K562 (cell line): ENCODE results near the gene DCAF10. TPM values are rescaled to one million over a fixed set of nuclear protein-coding genes. Genes with fewer than 3 reads are reported as not detected.

ENCODE experiments used
- ATAC-seq: fragments of 200-7000 bp; cut with Tn5 transposase; 3 replicates; pipeline ENCODE4 v1.9.1; 2020; ENCODE audit warnings: moderate library complexity
- BruUV-seq: library from RNA; stranded (reverse); fragments of 400-500 nt; replicated peaks from 2 replicates; lab custom pipeline; 2021; lab: Mats Ljungman, UMichigan
- CTCF ChIA-PET: fragments of 300-600 bp; formaldehyde crosslinking; extraction: SDS; loops from one replicate; lab custom pipeline; 2021; ENCODE audit warnings: low intra/inter-chr PET ratio; lab: Yijun Ruan, JAX
- POLR2A ChIA-PET: fragments of 300-600, 350-650 bp; sonication (Branson Sonifier 250); formaldehyde crosslinking; extraction: SDS; loops from one replicate; lab custom pipeline; 2021; ENCODE audit warnings: antibody characterized with exemption, inconsistent platforms; lab: Yijun Ruan, JAX
- DNase-seq, 4 experiments: peaks; one replicate each; pipeline versions ENCODE4 v3.0.0 to v3.0.0-alpha.2; 2011 to 2018; ENCODE audit warnings: low spot score in 3 of 4, mixed read lengths in 3 of 4; ENCODE audit errors: extremely low read depth in 1 of 4
- FAIRE-seq: peaks from 2 replicates; lab custom pipeline; 2011; peaks lifted over from hg19 to GRCh38; lab: Jason Lieb, UNC
- H2AFZ ChIP-seq: 2 replicates; pipeline ENCODE4 v1.6.0; 2011; ENCODE audit warnings: low read depth, low read length, control low read depth, inconsistent platforms
- H3K27ac ChIP-seq: fragments of 200-600 bp; 3 replicates; pipeline ENCODE4 v1.8.0; 2011; ENCODE audit warnings: low read depth, mild to moderate bottlenecking, control low read depth, inconsistent platforms, low read length, moderate library complexity, mixed read lengths; ENCODE audit errors: extremely low read depth
- H3K27me3 ChIP-seq, 2 experiments: fragments of 300-600 bp in 1 of 2; 2 replicates in 1 of 2; 3 replicates in 1 of 2; pipeline versions ENCODE4 v1.6.0 to v1.8.0; 2011; ENCODE audit warnings: inconsistent platforms in 2 of 2, low read length in 2 of 2, mild to moderate bottlenecking in 1 of 2, mixed read lengths in 1 of 2, moderate library complexity in 1 of 2; ENCODE audit not compliant: control insufficient read depth in 2 of 2, insufficient read depth in 2 of 2
- H3K36me3 ChIP-seq: fragments of 300-600 bp; 3 replicates; pipeline ENCODE4 v1.8.0; 2011; ENCODE audit warnings: mild to moderate bottlenecking, low read length, inconsistent platforms; ENCODE audit not compliant: control insufficient read depth, insufficient read depth
- H3K4me1 ChIP-seq, 2 experiments: fragments of 200-600 bp in 1 of 2; replicated peaks in 1 of 2; 2 replicates in 1 of 2; 3 replicates in 1 of 2; pipeline versions ENCODE4 v1.5.1 to v1.8.0; 2011; ENCODE audit warnings: inconsistent platforms in 2 of 2, low read length in 2 of 2, mild to moderate bottlenecking in 1 of 2, mixed read lengths in 1 of 2, moderate library complexity in 1 of 2; ENCODE audit not compliant: control insufficient read depth in 2 of 2, insufficient read depth in 2 of 2
- H3K4me2 ChIP-seq: 2 replicates; pipeline ENCODE4 v1.6.1; 2011; ENCODE audit warnings: low read length, control low read depth, inconsistent platforms, mixed read lengths; ENCODE audit not compliant: insufficient read depth
- H3K4me3 ChIP-seq: fragments of 200-600 bp; sonication (generic), shearing (Covaris generic); 2 replicates; pipeline ENCODE4 v1.5.1; 2016; ENCODE audit warnings: control low read depth, inconsistent platforms
- H3K79me2 ChIP-seq: fragments of 200-600 bp; 3 replicates; pipeline ENCODE4 v1.8.0; 2011; ENCODE audit warnings: low read length, inconsistent platforms; ENCODE audit not compliant: control insufficient read depth, insufficient read depth
- H3K9ac ChIP-seq, 2 experiments: 2 replicates each; pipeline versions ENCODE4 v1.6.0 to v1.6.1; 2011; ENCODE audit warnings: low read depth in 2 of 2, low read length in 2 of 2, control low read depth in 1 of 2, inconsistent platforms in 1 of 2, mild to moderate bottlenecking in 1 of 2, mixed read lengths in 1 of 2; ENCODE audit not compliant: insufficient read depth in 1 of 2
- H3K9me1 ChIP-seq: one replicate; pipeline ENCODE4 v1.6.0; 2011; ENCODE audit warnings: inconsistent platforms, mild to moderate bottlenecking, low read length, moderate library complexity; ENCODE audit not compliant: control insufficient read depth, insufficient read depth
- H3K9me3 ChIP-seq: replicated peaks from 2 replicates; pipeline ENCODE4 v1.5.1; 2011; ENCODE audit warnings: low read depth, low read length, inconsistent platforms; ENCODE audit not compliant: control insufficient read depth, insufficient read depth
- H4K20me1 ChIP-seq: replicated peaks from 2 replicates; pipeline ENCODE4 v1.6.1; 2011; ENCODE audit warnings: low read length, inconsistent platforms, mixed read lengths; ENCODE audit not compliant: control insufficient read depth, insufficient read depth
- C11orf30 ChIP-seq: fragments of 450-650 bp; IDR thresholded peaks from 2 replicates; pipeline ENCODE4 v1.6.1; 2016; ENCODE audit warnings: low read depth, mild to moderate bottlenecking
- CREM ChIP-seq: IDR thresholded peaks from 2 replicates; pipeline ENCODE4 v1.6.1; 2014; ENCODE audit warnings: antibody characterized with exemption, low read depth
- FOS ChIP-seq: IDR thresholded peaks from 3 replicates; pipeline ENCODE4 v1.6.1; 2011; ENCODE audit not compliant: insufficient read length; ENCODE audit errors: extremely low read depth
- GATAD2A ChIP-seq: fragments of 450-650 bp; IDR thresholded peaks from 2 replicates; pipeline ENCODE4 v1.6.1; 2017
- HIVEP1 ChIP-seq: fragments of 250-450 bp; sonication (Bioruptor Pico); IDR thresholded peaks from 2 replicates; pipeline ENCODE4 v1.4.0; 2020; ENCODE audit warnings: mild to moderate bottlenecking
- HNRNPL ChIP-seq: fragments of 200-400 bp; formaldehyde crosslinking; IDR thresholded peaks from 2 replicates; pipeline ENCODE4 v1.6.1; 2017; ENCODE audit warnings: low read depth, mild to moderate bottlenecking, low read length
- HOMEZ ChIP-seq: fragments of 250-450 bp; sonication (Bioruptor Pico); IDR thresholded peaks from 2 replicates; pipeline ENCODE4 v1.4.0; 2020; ENCODE audit warnings: mild to moderate bottlenecking, moderate library complexity
- IFI16 ChIP-seq: fragments of 250-450 bp; sonication (Bioruptor Pico); IDR thresholded peaks from 2 replicates; pipeline ENCODE4 v2.1.2; 2022; ENCODE audit warnings: mild to moderate bottlenecking, inconsistent platforms
- KHSRP ChIP-seq: fragments of 450-650 bp; IDR thresholded peaks from 2 replicates; pipeline ENCODE4 v1.6.1; 2017
- POLR2A ChIP-seq: fragments of 450-650 bp; conservative IDR thresholded peaks from 2 replicates; pipeline ENCODE4 v1.6.1; 2016
- POLR2H ChIP-seq: IDR thresholded peaks from 2 replicates; pipeline ENCODE4 v1.6.1; 2016; ENCODE audit warnings: missing genetic modification characterization, low read depth, mild to moderate bottlenecking, control low read depth, missing compliant biosample characterization, moderate library complexity
- RREB1 ChIP-seq: fragments of 250-450 bp; sonication (Bioruptor Pico); IDR thresholded peaks from 2 replicates; pipeline ENCODE4 v1.4.0; 2020
- SLC30A9 ChIP-seq: fragments of 250-450 bp; sonication (Bioruptor Pico); IDR thresholded peaks from 2 replicates; pipeline ENCODE4 v1.8.0; 2022; ENCODE audit warnings: mild to moderate bottlenecking, moderate library complexity
- SOX6 ChIP-seq: fragments of 450-650 bp; IDR thresholded peaks from 2 replicates; pipeline ENCODE4 v1.6.1; 2014; ENCODE audit warnings: mild to moderate bottlenecking
- SP2 ChIP-seq: IDR thresholded peaks from 2 replicates; pipeline ENCODE4 v1.6.1; 2011; ENCODE audit warnings: mild to moderate bottlenecking, low read depth, low read length, moderate library complexity; ENCODE audit not compliant: poor library complexity, severe bottlenecking; ENCODE audit errors: extremely low read depth
- STAT5A ChIP-seq: IDR thresholded peaks from 2 replicates; pipeline ENCODE4 v1.6.1; 2012; ENCODE audit warnings: low read length, inconsistent platforms, borderline replicate concordance
- ZNF165 ChIP-seq: fragments of 250-450 bp; sonication (Bioruptor Pico); IDR thresholded peaks from 2 replicates; pipeline ENCODE4 v1.4.0; 2020; ENCODE audit warnings: borderline replicate concordance
- WGBS: fragments of 100-300 bp; shearing (Covaris generic); methylation state at CpG from one replicate; pipeline ENCODE4 v1.1.6; 2016; ENCODE audit warnings: low coverage, mixed read lengths; ENCODE audit not compliant: insufficient coverage; ENCODE audit errors: missing lambda C conversion rate; 5-methylcytosine and 5-hydroxymethylcytosine counted together
- in situ Hi-C: fragments of 300-500 bp; cut with MboI; formaldehyde crosslinking; loops from 4 replicates; pipeline ENCODE4 v1.15.0; 2018; ENCODE audit warnings: inconsistent platforms, mixed read lengths
- intact Hi-C: fragments of 100-400 bp; cut with micrococcal nuclease; formaldehyde crosslinking; loops from 2 replicates; pipeline ENCODE4 v1.14.2; 2022
- polyA plus RNA-seq, 8 experiments: library from polyadenylated mRNA; depleted of rRNA in 4 of 8; stranded (reverse) in 5 of 8; unstranded in 3 of 8; fragments of >200 nt; fragmentation: Nextera tagmentation in 2 of 8; fragmentation: Illumina TruSeq in 1 of 8; extraction: Ambion mirVana in 2 of 8; extraction: Trizol in 1 of 8; gene quantifications; 2 replicates each; pipeline versions ENCODE4 v1.2.1 to v1.2.3, GENCODE V29; 2011 to 2014; ENCODE audit warnings: inconsistent platforms in 1 of 8, missing spikeins in 1 of 8
- total RNA-seq, 7 experiments: library from RNA; depleted of rRNA in 6 of 7; stranded (reverse); fragments of >200 nt in 6 of 7; fragmentation: Illumina TruSeq in 2 of 7; extraction: Trizol in 2 of 7; gene quantifications; 2 replicates each; pipeline versions ENCODE4 v1.2.1 to v1.2.3, GENCODE V29; 2011 to 2021; ENCODE audit warnings: low replicate concordance in 1 of 7

Gene DCAF10
- total and polyA plus RNA-seq, 9 of the 15 experiments (the other 6 are each of a cell fraction or from before 2014, with no cell fraction given), result 6.8 to 40.1 (median 16.9) TPM

GRCh38 chr9:37769306-37769705 is 31.3 kb upstream of the DCAF10 start:
- in situ Hi-C loops, result no loop called here
- peaks cover 17 to 21% of the 10 kb centered on the region in 2 experiments; a peak in 4 of 5 replicates for H3K4me1 ChIP-seq
- intact Hi-C loops, result no loop called here
- ATAC-seq, result peak; percentile 86
- no peak overlapping the region for H2AFZ ChIP-seq
- H3K4me2 ChIP-seq, result no peak overlapping the region
- no peaks in the 10 kb centered on the region for H3K9me3 ChIP-seq
- H3K4me3 ChIP-seq, result no peak overlapping the region
- H4K20me1 ChIP-seq, result no peaks in the 10 kb centered on the region
- WGBS, result 3% methylated on average over 5 of the region's 5 CpGs
- H3K27ac ChIP-seq, result peak overlapping the region; percentile 26
- CTCF ChIA-PET, result interaction anchor here (0.6 kb wide), 1 partner anchor 356 kb away, joined by 6 read pairs; no protein-coding TSS in a partner anchor
- DNase-seq, result peak in 3 of 4 experiments; percentile 27 to 89 (median 82)
- no peaks in the 10 kb centered on the region; the same call in 2 of the 3 replicates for H3K79me2 ChIP-seq
- no peaks in the 10 kb centered on the region for H3K9me1 ChIP-seq
- H3K9ac ChIP-seq, result 0 out of 4 replicates have a peak overlapping the region, but pooled peaks of 1 of the 2 experiments have one; percentile 5
- FAIRE-seq, result peak; percentile 88
- no peaks in the 10 kb centered on the region for H3K27me3 ChIP-seq
- POLR2A ChIA-PET, result interaction anchor here (0.9 to 6.0 kb wide), 7 partner anchors 10 to 32 kb away, joined by 3 to 32 read pairs (median 4); partner anchors contain the start of gene EXOSC3
- H3K36me3 ChIP-seq, result peaks cover 42% of the 10 kb centered on the region; the same call in 2 of the 3 replicates
- no TSS peak for BruUV-seq
- TF ChIP-seq C11orf30 (peak; percentile 39; the same call in 1 of the 2 replicates), HIVEP1 (CRISPR knock-in tag) (no peak), FOS (no peak), IFI16 (no peak), SP2 (no peak), HOMEZ (CRISPR knock-in tag) (no peak), ZNF165 (no peak), GATAD2A (no peak), KHSRP (no peak), HNRNPL (no peak), SLC30A9 (CRISPR knock-in tag) (no peak), SOX6 (0 out of 2 replicates have a peak, but pooled peaks have one; percentile 17), POLR2H (tag) (no peak), POLR2A (no peak), RREB1 (no peak), CREM (0 out of 2 replicates have a peak, but pooled peaks have one; percentile 4), STAT5A (peak; percentile 84)
